ENCODE results near the gene TTC34. TPM values are rescaled to one million over a fixed set of nuclear protein-coding genes. Genes with fewer than 3 reads are reported as not detected.

The TTC34 gene
- total and polyA plus RNA-seq, 2 donors from 2014 or later = 0.15 to 2.4 TPM

GRCh38 chr1:2629627-2630497, 171.6 kb downstream of the TTC34 start:
- intact Hi-C loops (cut with DNase I) = no loop called here
- H3K9ac ChIP-seq (ENCODE audit: low read length in 3 of 3) = no peak overlapping the region
- DNase-seq = no peak
- peaks cover 13% of the 10 kb centered on the region for H3K27me3 ChIP-seq (ENCODE audit: control insufficient read depth, insufficient read depth, low read length)
- no peaks in the 10 kb centered on the region for H3K36me3 ChIP-seq (ENCODE audit: control insufficient read depth in 2 of 3, insufficient read depth in 3 of 3, low read length in 3 of 3)
- no peak for TF ChIP-seq CTCF (IDR thresholded peaks at IDR 0.05; ENCODE audit: borderline replicate concordance, extremely low read depth, insufficient read depth)
- no peak overlapping the region for H3K4me3 ChIP-seq (ENCODE audit: low read length in 3 of 3)
- peaks cover 0 to 3% (median 0%) of the 10 kb centered on the region in 3 donors for H3K9me3 ChIP-seq (ENCODE audit: control insufficient read depth in 2 of 3, insufficient read depth in 1 of 3, low read length in 3 of 3)
- H3K4me1 ChIP-seq (ENCODE audit: control insufficient read depth in 2 of 3, insufficient read depth in 2 of 3, low read depth in 1 of 3, low read length in 3 of 3) = no peaks in the 10 kb centered on the region
- H3K27ac ChIP-seq (ENCODE audit: low read depth in 2 of 2, low read length in 2 of 2) = no peak overlapping the region
- no peak for FAIRE-seq

- Histone ChIP-seq H3K4me3 (ENCODE audit: low read length in 3 of 3) (no peak overlapping the region), H3K27ac (ENCODE audit: low read depth in 2 of 2, low read length in 2 of 2) (no peak overlapping the region), H3K4me1 (ENCODE audit: control insufficient read depth in 2 of 3, insufficient read depth in 2 of 3, low read depth in 1 of 3, low read length in 3 of 3) (no peaks in the 10 kb centered on the region), H3K36me3 (ENCODE audit: control insufficient read depth in 2 of 3, insufficient read depth in 3 of 3, low read length in 3 of 3) (no peaks in the 10 kb centered on the region), H3K27me3 (ENCODE audit: control insufficient read depth, insufficient read depth, low read length) (peaks cover 13% of the 10 kb centered on the region), H3K9me3 (ENCODE audit: control insufficient read depth in 2 of 3, insufficient read depth in 1 of 3, low read length in 3 of 3) (peaks cover 0 to 3% (median 0%) of the 10 kb centered on the region in 3 donors), H3K9ac (ENCODE audit: low read length in 3 of 3) (no peak overlapping the region)
- FAIRE-seq (no peak), DNase-seq (peak in 3 of 5 donors; percentile 28 to 52 (median 50))
- TF ChIP-seq CTCF (IDR thresholded peaks at IDR 0.05; ENCODE audit: borderline replicate concordance, extremely low read depth, insufficient read depth) = no peak
- intact Hi-C loops (cut with DNase I) = no loop called here
These were observed 172.4 kb downstream of the TTC34 start for GRCh38 chr1:2628933-2629626.

GRCh38 chr1:2628191-2628932, 173.1 kb downstream of the TTC34 start:
- FAIRE-seq (no peak), DNase-seq (peak in 1 of 5 donors; percentile 64)
- intact Hi-C loops (cut with DNase I) = no loop called here
- H3K9me3 ChIP-seq (ENCODE audit: control insufficient read depth in 2 of 3, insufficient read depth in 1 of 3, low read length in 3 of 3) = peaks cover 0 to 3% (median 0%) of the 10 kb centered on the region in 3 donors
- no peak overlapping the region for H3K4me3 ChIP-seq (ENCODE audit: low read length in 3 of 3)
- no peak for TF ChIP-seq CTCF (IDR thresholded peaks at IDR 0.05; ENCODE audit: borderline replicate concordance, extremely low read depth, insufficient read depth)
- H3K36me3 ChIP-seq (ENCODE audit: control insufficient read depth in 2 of 3, insufficient read depth in 3 of 3, low read length in 3 of 3) = no peaks in the 10 kb centered on the region
- H3K4me1 ChIP-seq (ENCODE audit: control insufficient read depth in 2 of 3, insufficient read depth in 2 of 3, low read depth in 1 of 3, low read length in 3 of 3) = no peaks in the 10 kb centered on the region
- no peak overlapping the region for H3K9ac ChIP-seq (ENCODE audit: low read length in 3 of 3)
- H3K27me3 ChIP-seq (ENCODE audit: control insufficient read depth, insufficient read depth, low read length) = peaks cover 13% of the 10 kb centered on the region
- H3K27ac ChIP-seq (ENCODE audit: low read depth in 2 of 2, low read length in 2 of 2) = no peak overlapping the region
